ENCODE data around the gene USP47.

DNA sequence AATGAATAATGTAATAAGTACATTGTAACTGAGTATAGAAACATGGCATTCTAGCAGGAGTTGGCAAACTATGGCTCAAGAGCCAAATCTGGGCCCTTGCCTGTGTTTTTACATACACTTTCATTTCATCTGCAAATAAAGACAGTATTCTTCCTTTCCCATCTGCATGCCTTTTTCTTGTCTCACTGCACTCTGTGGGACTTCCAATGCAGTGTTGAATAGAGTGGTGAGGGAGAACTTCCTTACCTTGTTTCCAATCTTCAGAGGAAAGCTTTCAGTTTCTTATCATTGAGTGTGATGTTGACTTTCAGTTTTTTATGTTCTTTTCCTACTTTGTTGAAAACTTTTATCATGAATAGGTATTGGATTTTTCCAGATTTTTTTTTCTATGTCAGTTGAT lies 82.1 kb downstream of the USP47 start:
- TF ChIP-seq, protein P1, sequence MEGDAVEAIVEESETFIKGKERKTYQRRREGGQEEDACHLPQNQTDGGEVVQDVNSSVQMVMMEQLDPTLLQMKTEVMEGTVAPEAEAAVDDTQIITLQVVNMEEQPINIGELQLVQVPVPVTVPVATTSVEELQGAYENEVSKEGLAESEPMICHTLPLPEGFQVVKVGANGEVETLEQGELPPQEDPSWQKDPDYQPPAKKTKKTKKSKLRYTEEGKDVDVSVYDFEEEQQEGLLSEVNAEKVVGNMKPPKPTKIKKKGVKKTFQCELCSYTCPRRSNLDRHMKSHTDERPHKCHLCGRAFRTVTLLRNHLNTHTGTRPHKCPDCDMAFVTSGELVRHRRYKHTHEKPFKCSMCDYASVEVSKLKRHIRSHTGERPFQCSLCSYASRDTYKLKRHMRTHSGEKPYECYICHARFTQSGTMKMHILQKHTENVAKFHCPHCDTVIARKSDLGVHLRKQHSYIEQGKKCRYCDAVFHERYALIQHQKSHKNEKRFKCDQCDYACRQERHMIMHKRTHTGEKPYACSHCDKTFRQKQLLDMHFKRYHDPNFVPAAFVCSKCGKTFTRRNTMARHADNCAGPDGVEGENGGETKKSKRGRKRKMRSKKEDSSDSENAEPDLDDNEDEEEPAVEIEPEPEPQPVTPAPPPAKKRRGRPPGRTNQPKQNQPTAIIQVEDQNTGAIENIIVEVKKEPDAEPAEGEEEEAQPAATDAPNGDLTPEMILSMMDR (conservative IDR thresholded peaks at IDR 0.05; ENCODE audit: low read depth, low read length): no peak
- no peak for TF ChIP-seq EZH2 (IDR thresholded peaks at IDR 0.05; ENCODE audit: borderline replicate concordance, low read depth, low read length, poor library complexity, severe bottlenecking)
